H54 (cell line): Measurements from ENCODE around the gene TMA7.

Experiments used
- DNase-seq: peaks from one replicate; pipeline ENCODE4 v3.0.0; 2011; ENCODE audit warnings: low spot score, mixed read lengths; ENCODE audit not compliant: insufficient read length
- FAIRE-seq: peaks from 3 replicates; lab custom pipeline; 2011; peaks lifted over from hg19 to GRCh38; lab: Jason Lieb, UNC
- POLR2A ChIP-seq: IDR thresholded peaks from 2 replicates; pipeline ENCODE4 v1.6.1; 2011; ENCODE audit warnings: low read depth, mild to moderate bottlenecking, low read length

The TMA7 gene

DNA sequence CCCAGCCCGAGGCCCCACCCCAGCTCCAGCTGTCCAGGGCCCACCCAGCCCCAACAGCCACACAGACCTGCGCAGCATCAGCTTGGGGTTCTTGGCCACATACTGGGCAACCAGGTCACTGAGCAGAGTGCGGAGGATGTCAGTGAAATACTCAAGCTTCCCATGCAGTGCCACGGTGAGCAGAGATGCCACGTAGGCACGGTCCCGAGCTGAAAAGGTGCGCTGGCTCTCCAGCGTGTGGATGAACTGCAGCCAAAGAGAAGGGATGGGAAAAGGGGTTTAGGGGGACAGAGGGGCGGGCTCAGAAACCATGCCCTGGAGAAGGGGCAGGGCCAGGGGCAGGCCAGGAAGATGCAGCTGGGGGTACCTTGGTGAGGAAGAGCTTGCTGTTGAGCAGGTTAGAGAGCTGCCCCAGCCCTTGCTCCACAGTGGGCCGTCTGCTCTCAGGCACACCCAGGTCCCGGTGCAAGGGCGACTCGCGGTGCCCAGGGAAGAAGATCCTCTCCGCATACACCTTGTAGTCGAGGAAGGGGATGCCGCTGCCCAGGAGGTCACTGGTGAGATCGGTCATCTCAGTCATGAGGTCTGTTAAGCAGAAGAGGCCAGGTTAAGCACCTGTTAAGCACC is 27.6 kb upstream of the TMA7 start:
- no peak for DNase-seq
- FAIRE-seq = no peak
- no peak for TF ChIP-seq POLR2A

DNA sequence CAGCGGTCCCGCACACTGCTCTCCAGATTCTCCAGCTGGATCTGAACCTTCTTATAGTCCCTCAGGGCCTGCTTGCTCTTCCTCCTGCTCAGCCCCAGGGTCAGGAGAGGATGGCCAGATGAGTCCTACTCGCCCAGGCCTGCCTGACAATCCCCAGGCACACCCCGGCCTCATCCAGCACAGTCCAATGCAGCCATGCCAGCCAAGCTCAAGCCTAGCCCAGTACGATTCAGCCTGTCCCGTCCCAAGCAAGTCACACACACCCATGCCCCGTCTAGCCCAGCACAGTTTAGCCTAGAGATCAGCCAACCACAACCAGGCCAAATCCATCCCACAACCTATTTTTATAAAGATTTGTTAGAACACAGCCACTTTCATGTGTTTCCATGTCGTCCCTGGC is 27.0 kb upstream of the TMA7 start:
- DNase-seq = no peak
- TF ChIP-seq POLR2A = no peak
- FAIRE-seq = no peak

DNA sequence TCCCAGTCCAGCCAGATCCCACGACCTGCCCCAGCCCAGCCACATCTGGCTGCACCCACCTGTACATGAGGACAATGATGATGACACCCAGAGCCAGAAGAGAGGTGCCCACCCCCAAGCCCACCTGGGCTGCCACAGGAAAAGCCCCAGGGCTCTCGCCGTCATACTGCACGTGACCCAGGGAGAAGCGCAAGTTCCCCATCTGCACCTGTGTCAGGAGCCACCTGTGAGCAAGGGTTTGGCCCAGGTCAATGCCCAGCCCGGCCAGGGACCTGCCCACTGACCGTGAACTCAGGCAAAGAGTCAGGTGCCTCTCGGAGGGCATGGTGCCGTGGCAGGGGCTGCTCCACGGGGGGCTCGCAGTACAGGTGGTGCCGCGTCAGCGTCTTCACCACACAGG is 26.4 kb upstream of the TMA7 start:
- FAIRE-seq = no peak
- TF ChIP-seq POLR2A = no peak

DNA sequence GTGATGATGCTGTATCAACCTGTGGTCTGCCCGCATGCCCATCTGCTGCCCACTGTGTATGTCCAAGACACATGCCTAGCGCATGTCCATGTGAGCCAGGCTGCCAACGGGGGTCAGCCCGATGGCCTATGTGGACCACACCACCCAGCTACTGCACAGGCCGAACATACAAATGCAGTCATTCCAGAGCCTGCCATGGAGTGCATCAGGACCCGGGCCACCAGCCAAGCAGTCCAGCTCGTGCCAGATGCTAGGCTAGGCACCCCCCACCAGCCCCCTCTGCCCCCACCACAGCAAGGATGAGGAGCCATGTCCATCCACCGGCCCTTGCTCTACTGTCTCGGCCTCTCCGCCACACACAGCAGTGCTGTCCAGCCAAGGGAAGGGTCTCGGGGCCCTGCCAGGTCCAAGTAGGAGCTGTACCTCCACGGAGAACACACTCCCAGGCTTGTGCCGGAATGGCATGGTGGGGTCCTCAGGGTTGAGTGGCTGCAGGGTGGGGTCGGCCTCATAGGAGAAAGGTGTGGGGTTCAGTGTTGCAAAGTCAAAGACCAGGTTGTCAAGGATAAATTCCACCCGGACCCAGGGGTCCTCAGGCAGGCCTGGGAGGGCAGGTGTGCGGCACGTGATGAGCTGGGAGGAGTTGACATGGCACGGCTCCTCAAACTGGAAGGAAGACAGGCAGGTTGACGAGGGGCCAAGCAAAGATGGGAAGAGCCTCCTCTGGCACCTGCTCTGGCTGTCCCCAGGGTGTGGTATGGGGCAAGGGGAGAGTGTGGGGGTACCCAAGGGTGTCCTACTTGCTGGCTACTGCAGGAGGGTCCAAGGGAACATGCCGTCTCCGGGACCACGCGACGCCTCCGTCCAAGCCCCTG is 25.4 kb upstream of the TMA7 start:
- no peak for DNase-seq
- no peak for TF ChIP-seq POLR2A
- FAIRE-seq = no peak

More for the DNA sequence above, 26.4 kb upstream of the TMA7 start:
- DNase-seq = no peak

DNA sequence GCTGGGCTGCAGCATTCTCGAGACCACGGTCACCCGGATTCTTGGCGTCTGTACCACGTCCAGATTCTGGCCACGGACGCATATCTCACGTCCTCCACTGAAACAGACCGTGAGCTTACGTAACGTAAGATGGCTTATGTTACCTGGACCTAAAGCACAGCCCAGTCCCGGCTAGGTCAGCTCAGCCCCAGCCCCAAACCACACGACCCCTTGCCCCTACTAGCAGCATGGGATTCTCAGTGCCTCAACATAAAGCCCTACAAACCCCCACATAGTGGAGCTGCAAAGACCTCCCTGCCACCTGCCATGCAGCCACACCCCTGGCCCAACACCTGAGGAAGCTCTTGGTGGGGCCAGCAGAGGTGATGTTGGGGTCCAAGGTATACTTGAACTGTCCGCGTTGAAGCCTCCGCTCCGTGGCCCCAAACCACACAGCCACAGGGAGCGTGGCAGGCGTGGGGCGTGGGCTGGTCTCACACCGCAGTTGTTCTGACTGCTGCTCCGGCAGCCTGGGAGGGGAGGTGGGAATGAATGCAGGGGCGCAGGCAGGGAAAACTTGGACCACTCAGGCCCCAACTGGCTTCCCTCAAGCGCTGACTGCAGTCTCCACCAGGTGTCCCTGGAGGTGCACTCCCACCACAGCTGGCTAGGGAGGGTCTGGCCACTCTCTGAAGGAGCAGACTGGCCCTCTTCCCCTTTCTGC is 24.7 kb upstream of the TMA7 start:
- no peak for DNase-seq
- FAIRE-seq = no peak
- no peak for TF ChIP-seq POLR2A

DNA sequence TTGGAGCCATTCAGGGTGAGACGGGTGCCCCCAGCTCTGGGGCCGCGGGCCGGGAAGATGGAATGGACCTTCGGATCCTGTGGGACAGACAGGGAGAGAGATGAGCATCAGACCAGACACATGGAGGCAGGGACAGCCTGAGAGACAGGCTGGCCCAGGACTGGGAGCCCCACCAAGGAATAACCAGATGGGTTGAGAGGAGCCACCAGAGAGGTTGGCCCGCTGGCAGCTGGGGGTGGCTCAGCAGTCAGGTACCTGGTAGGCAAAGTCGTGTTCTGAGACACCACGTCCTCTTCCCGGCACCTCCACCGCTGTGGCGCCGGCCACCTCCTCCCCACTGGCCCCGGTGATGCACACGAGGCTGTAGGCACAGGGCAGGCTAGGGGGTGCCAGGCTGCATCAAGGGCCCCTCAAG is 24.0 kb upstream of the TMA7 start:
- FAIRE-seq (no peak), DNase-seq (no peak)

DNA sequence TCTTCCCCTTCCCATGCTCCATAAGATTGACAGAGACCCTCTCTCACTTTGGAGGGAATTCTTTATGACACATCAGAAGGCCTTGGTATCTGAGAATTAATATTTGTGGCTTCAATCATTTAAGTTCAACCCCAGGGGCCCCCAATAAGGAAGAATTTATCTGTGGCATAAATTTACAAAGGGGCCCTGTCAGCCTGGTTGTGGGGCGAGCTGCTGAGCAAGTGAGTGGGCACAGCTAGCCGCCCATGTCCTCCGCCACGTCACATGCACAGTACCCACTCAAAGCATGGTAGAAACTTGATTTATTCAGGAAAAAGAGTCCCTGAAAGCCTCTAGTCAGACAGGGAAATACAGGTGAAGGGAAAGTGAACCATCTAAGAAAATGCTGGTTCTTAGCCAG is 23.5 kb upstream of the TMA7 start:
- TF ChIP-seq POLR2A = no peak
- no peak for FAIRE-seq

More for the DNA sequence above, 24.0 kb upstream of the TMA7 start:
- TF ChIP-seq POLR2A = no peak

DNA sequence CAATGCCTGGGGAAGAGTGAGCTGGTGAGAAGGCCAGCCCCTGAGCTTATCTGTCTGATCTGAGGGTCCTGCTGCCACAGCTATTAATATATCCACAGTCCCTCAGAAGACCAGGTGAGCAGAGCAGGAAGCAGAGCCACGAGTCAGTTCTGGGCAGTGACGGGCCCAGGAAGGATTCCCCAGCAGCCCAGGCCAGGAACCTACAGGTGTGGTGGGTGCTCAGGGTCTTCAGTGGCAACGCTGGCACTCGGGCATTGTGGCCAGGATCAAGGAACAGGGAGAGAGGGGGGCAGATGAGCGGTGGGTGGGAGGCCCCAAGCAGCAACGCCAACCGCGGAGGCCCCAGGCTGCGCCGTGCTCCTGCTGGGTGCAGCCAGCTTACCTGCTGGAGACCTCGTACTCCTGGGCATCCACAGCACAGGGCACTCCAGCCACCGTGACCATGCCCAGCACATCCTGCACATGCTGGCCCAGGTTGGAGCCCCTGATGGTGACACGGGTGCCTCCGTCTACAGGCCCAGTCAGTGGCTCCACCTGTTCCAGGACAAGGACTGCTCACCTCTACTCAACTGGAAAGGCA is 22.4 kb upstream of the TMA7 start:
- TF ChIP-seq POLR2A = no peak
- no peak for FAIRE-seq
- DNase-seq = no peak

More for the DNA sequence above, 23.5 kb upstream of the TMA7 start:
- DNase-seq = no peak

DNA sequence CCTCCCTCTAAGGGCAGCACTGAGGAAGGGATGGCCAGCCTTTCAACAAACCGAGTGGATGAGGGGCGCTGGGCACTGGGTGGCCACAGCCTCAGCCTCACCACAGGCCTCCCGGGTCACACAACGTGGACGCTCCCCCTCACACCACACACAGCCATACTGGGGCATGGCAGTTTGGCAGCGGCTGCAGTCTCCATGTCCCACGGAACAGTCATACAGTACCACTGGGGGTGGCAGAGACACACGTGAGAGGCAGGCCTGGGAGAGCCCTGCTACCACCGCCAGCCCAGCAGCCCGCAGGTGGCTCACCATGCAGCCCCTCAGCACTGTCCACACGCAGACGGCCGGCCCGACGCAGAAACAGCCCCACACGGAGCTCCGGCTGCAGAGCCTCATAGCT is 21.9 kb upstream of the TMA7 start:
- DNase-seq (no peak), FAIRE-seq (no peak)
- TF ChIP-seq POLR2A = no peak

DNA sequence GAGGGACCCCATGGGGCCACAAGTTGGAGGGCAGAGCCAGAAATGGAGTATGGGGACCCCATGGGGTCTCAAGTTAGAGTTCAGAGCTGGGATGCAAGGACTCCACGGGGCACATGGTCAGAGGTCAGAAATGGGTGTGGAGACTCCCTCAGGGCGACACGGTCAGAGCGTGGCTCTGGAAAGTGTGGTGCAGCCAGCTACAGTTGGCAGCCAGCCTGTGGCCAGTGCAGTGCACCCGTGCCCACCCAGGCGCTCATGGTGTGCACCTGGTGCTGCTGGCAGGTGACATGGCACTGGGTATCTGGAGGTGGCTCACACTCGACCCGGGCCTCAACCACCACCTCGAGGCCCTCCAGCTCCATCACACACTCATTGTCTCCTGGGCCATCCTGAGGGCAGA is 21.4 kb upstream of the TMA7 start:
- TF ChIP-seq POLR2A = no peak
- FAIRE-seq = no peak
- DNase-seq = no peak

DNA sequence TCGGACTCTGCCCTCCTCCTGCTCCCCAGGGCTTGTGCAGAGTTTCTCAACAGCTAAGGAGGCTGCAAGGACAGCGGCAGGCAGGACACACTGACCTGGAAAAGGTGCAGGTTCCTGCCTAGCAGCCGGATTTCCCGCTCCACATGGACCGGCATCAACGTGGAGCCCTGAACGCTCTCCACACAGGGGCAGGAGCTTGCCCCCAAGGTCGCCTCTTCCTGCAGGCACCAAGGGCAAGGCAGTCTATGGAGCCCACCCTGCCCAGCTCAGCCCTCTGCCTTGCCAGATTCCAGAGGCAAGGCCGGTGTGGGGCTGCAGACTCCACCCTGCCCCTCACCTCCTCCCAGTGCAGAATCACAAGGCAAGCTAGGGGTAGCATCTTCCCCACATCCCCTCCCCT is 20.9 kb upstream of the TMA7 start:
- DNase-seq (no peak), FAIRE-seq (no peak)
- no peak for TF ChIP-seq POLR2A

DNA sequence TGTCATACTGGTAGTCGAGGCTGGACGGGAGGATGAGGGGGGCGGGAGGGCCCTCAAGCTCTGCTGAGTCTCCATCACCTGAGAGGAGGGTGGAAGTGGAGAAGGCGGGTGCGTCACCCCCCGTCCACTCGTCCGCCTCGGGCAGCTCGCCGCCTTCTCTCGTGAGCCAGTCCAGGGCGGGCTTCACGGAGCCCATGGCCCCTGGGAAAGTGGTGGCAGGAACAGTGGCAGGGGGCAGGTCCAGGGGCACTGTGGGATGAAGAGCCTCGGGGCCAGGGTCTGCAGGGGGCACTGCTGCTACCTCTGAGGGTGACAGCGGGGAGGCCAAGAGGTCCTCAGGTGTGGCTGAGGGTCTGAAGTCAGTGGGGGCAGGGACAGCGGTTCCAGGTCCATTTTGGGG is 20.5 kb upstream of the TMA7 start:
- no peak for FAIRE-seq
- no peak for DNase-seq
- no peak for TF ChIP-seq POLR2A

DNA sequence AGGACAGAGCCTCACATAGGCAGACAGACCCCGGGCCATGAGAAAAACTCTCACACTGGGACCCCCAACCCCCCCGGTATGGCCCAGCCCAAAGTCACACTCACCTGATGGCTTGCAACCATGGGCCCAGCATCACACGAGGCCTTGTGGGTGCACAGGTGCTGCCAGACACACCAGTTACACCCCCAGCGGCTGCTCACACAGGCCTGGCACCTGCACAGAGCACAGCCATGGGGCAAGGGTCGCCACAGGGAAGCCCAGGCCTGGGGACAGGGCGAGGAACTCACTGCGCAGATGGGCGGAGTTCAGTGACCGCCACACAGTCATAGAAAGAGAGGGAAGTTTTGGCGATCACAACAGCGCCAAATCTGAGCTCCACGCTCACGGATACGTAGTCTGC is 19.5 kb upstream of the TMA7 start:
- no peak for TF ChIP-seq POLR2A
- FAIRE-seq (no peak), DNase-seq (no peak)

DNA sequence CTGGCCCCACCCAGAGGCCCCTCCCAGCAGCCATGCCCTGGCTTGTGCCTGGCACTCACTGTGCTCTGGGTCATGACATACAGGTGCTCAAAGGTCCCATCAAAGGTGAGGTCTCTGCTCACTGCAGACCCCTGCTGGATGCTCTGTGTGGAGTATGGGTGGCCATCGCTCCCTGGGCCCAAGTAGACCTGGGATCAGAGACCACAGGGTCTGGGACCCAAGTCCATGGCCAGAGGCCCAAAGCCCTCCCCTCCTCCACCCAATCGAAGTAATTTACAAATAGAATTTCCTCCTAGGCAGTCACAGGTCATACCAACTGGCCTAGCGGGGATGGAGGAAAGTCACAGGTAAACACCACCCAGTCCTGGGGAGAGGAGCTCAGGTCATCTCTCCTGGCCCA is 17.8 kb upstream of the TMA7 start:
- no peak for TF ChIP-seq POLR2A
- no peak for DNase-seq
- FAIRE-seq = no peak
